Measurements from ENCODE around the gene EFHD2.

Gene EFHD2

GRCh38 chr1:15400627-15401026 is 9.1 kb upstream of the EFHD2 start:
- TF ChIP-seq SPI1 (IDR thresholded peaks at IDR 0.05; ENCODE audit: borderline replicate concordance, low read depth) (no peak), GABPA (IDR thresholded peaks at IDR 0.05; ENCODE audit: low read depth) (no peak), CTCF (IDR thresholded peaks at IDR 0.05; ENCODE audit: insufficient read depth, low read length) (no peak), POLR2AphosphoS5 (IDR thresholded peaks at IDR 0.05; ENCODE audit: low read depth) (no peak), REST (IDR thresholded peaks at IDR 0.05; ENCODE audit: insufficient replicate concordance, low read depth) (no peak)
- Histone ChIP-seq H3K4me3 (replicated peaks; ENCODE audit: insufficient read depth, low read length) (no peak overlapping the region), H3K27me3 (ENCODE audit: insufficient read depth, poor library complexity, severe bottlenecking) (no peaks in the 10 kb centered on the region), H3K27ac (replicated peaks) (no peak overlapping the region)
- DNase-seq (ENCODE audit: low read depth in 1 of 2, low spot score in 1 of 2), result no peak

GRCh38 chr1:15401391-15402055 is 8.2 kb upstream of the EFHD2 start:
- no peak overlapping the region for H3K4me3 ChIP-seq (replicated peaks; ENCODE audit: insufficient read depth, low read length)
- DNase-seq (ENCODE audit: low read depth in 1 of 2, low spot score in 1 of 2), result no peak
- no peak overlapping the region for H3K27ac ChIP-seq (replicated peaks)
- TF ChIP-seq POLR2AphosphoS5 (IDR thresholded peaks at IDR 0.05; ENCODE audit: low read depth), result no peak
- no peak for TF ChIP-seq GABPA (IDR thresholded peaks at IDR 0.05; ENCODE audit: low read depth)
- TF ChIP-seq SPI1 (IDR thresholded peaks at IDR 0.05; ENCODE audit: borderline replicate concordance, low read depth), result no peak
- TF ChIP-seq REST (IDR thresholded peaks at IDR 0.05; ENCODE audit: insufficient replicate concordance, low read depth), result no peak
- TF ChIP-seq CTCF (IDR thresholded peaks at IDR 0.05; ENCODE audit: insufficient read depth, low read length), result no peak
- H3K27me3 ChIP-seq (ENCODE audit: insufficient read depth, poor library complexity, severe bottlenecking), result no peaks in the 10 kb centered on the region

- no peak for TF ChIP-seq SPI1 (IDR thresholded peaks at IDR 0.05; ENCODE audit: borderline replicate concordance, low read depth)
- no peak for TF ChIP-seq GABPA (IDR thresholded peaks at IDR 0.05; ENCODE audit: low read depth)
- no peak for TF ChIP-seq CTCF (IDR thresholded peaks at IDR 0.05; ENCODE audit: insufficient read depth, low read length)
- TF ChIP-seq POLR2AphosphoS5 (IDR thresholded peaks at IDR 0.05; ENCODE audit: low read depth), result no peak
- TF ChIP-seq REST (IDR thresholded peaks at IDR 0.05; ENCODE audit: insufficient replicate concordance, low read depth), result no peak
- Histone ChIP-seq H3K27ac (replicated peaks) (no peak overlapping the region), H3K4me3 (replicated peaks; ENCODE audit: insufficient read depth, low read length) (no peak overlapping the region), H3K27me3 (ENCODE audit: insufficient read depth, poor library complexity, severe bottlenecking) (no peaks in the 10 kb centered on the region)
- no peak for DNase-seq (ENCODE audit: low read depth in 1 of 2, low spot score in 1 of 2)
Measured at GRCh38 chr1:15402809-15403450, 6.8 kb upstream of the EFHD2 start.

Data from HL-60 (cell line).